Testis (tissue), 3 donors: ENCODE measurements around the gene ARHGAP26. TPM values are rescaled to one million over a fixed set of nuclear protein-coding genes. Genes with fewer than 3 reads are reported as not detected.

ENCODE experiments used
- DNase-seq: peaks from one replicate; pipeline ENCODE4 v3.0.0-alpha.2; 2019
- H3K27ac ChIP-seq, 2 donors: fragments of 200-600 bp; sonication (generic); one replicate each; pipeline ENCODE4 v1.5.1; 2019
- H3K27me3 ChIP-seq: fragments of 200-600 bp; sonication (generic); one replicate; pipeline ENCODE4 v1.5.1; 2019
- H3K36me3 ChIP-seq: fragments of 200-600 bp; sonication (generic); one replicate; pipeline ENCODE4 v1.5.1; 2017; ENCODE audit warnings: low read depth; ENCODE audit errors: missing control alignments
- H3K4me1 ChIP-seq: fragments of 200-600 bp; sonication (generic); one replicate; pipeline ENCODE4 v1.5.1; 2019
- H3K4me3 ChIP-seq, 2 donors: fragments of 200-600 bp; sonication (generic); one replicate each; pipeline ENCODE4 v1.5.1; 2017 to 2019
- H3K9me3 ChIP-seq: fragments of 200-600 bp; sonication (generic); one replicate; pipeline ENCODE4 v1.5.1; 2017
- CTCF ChIP-seq, 3 experiments: fragments of 450-650 bp in 2 of 3; fragments of 200-600 bp in 1 of 3; sonication (generic) in 1 of 3; IDR thresholded peaks; one replicate each; pipeline ENCODE4 v1.5.1; 2016 to 2019; ENCODE audit warnings: antibody characterized with exemption in 3 of 3, mild to moderate bottlenecking in 2 of 3, moderate library complexity in 1 of 3
- POLR2A ChIP-seq: fragments of 450-650 bp; IDR thresholded peaks from one replicate; pipeline ENCODE4 v1.6.1; 2017; ENCODE audit warnings: antibody characterized with exemption, mild to moderate bottlenecking, moderate library complexity
- WGBS, 2 donors: methylation state at CpG; one replicate each; pipeline ENCODE4 v1.1.5; 2018; 5-methylcytosine and 5-hydroxymethylcytosine counted together
- intact Hi-C: fragments of 100-400 bp; cut with DNase I; formaldehyde crosslinking; loops from one replicate; pipeline ENCODE4 v1.15.1; 2023; ENCODE audit warnings: low total_unique reads
- polyA plus RNA-seq: library from polyadenylated mRNA; stranded (reverse); fragments of 350-450 nt; fragmentation: Illumina TruSeq; extraction: RNeasy Lipid Tissue Mini Kit (QIAGEN cat#74804); gene quantifications from one replicate; pipeline ENCODE4 v1.2.3, GENCODE V29; 2014; ENCODE audit warnings: low read depth, low replicate concordance; ENCODE audit not compliant: insufficient read depth
- total RNA-seq, 2 donors: library from RNA; depleted of rRNA; stranded (reverse); fragments of >200 nt; gene quantifications; one replicate each; pipeline ENCODE4 v1.2.3, GENCODE V29; 2016

Gene ARHGAP26
- total and polyA plus RNA-seq, 3 donors from 2014 or later: 33.8 to 98.7 (median 95.7) TPM

GRCh38 chr5:143101725-143102386, 331.7 kb downstream of the ARHGAP26 start:
- Histone ChIP-seq H3K36me3 (no peaks in the 10 kb centered on the region), H3K4me1 (no peaks in the 10 kb centered on the region), H3K27me3 (no peaks in the 10 kb centered on the region), H3K9me3 (no peaks in the 10 kb centered on the region), H3K27ac (peak overlapping the region in 1 of 2 donors; percentile 20), H3K4me3 (no peak overlapping the region)
- no peak for TF ChIP-seq CTCF (IDR thresholded peaks at IDR 0.05)
- no peak for TF ChIP-seq POLR2A
- WGBS, 2 donors: 75 to 82% methylated on average over 7 of the region's 7 CpGs
- no peak for DNase-seq
- intact Hi-C loops: no loop called here

DNA sequence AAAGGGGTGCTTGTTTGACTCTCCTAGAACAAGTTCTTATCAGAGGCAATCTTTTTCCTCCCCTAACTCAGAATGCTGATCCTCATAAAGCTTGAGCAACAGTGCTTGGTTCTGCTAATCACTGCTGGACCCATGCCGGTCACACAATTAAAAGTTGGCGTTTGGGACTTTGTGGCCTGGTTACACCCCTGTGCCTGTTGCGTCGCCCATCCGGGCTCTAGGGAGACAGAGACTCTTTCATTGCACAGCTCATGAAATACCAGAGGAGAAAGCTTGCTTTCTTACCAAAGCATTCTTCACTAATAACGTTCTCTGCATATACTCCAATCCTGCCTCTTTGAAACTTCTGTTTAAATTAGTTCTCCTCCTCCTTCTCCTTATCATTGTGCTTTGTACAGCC, 332.2 kb downstream of the ARHGAP26 start:
- no peaks in the 10 kb centered on the region for H3K36me3 ChIP-seq

DNA sequence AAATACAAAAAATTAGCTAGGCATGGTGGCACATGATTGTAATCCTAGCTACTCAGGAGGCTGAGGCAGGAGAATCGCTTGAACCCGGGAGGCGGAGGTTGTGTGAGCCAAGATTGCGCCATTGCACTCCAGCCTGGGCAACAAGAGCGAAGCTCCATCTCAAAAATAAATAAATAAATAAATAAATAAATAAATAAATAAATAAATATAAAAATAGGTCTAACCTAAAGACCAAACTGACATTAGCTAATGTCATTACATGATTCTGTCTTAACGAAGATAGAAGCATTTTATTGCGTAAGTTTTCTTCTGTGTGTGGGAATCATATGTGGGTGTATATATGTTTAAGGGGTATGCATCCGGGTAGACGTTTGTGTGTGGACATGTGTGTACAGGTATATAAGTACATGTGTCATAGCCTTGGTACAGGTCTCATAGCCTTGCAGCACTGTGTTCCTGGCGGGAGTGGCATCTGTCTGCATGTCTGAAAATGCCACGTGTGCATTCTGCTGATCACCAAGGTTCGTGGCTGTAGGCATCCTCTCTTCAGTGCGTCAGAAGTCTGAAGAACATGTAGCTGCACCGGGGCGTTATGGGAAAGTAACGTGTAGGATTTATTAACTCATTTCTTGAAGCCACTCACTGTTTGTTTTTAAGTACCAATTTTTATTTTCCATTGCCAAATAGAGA, 335.2 kb downstream of the ARHGAP26 start:
- WGBS, 2 donors: 84 to 91% methylated on average over 16 of the region's 16 CpGs
- Histone ChIP-seq H3K36me3 (no peaks in the 10 kb centered on the region), H3K4me3 (no peak overlapping the region), H3K27me3 (no peaks in the 10 kb centered on the region), H3K27ac (no peak overlapping the region), H3K9me3 (no peaks in the 10 kb centered on the region), H3K4me1 (no peaks in the 10 kb centered on the region)
- TF ChIP-seq POLR2A (no peak), CTCF (IDR thresholded peaks at IDR 0.05) (no peak)
- intact Hi-C loops: no loop called here
- DNase-seq: no peak

More for the DNA sequence above, 332.2 kb downstream of the ARHGAP26 start:
- no peak for DNase-seq
- 66 to 69% methylated on average over 6 of the region's 6 CpGs for WGBS, 2 donors
- H3K9me3 ChIP-seq: no peaks in the 10 kb centered on the region
- intact Hi-C loops: no loop called here
- H3K27ac ChIP-seq: no peak overlapping the region
- H3K27me3 ChIP-seq: no peaks in the 10 kb centered on the region
- no peak overlapping the region for H3K4me3 ChIP-seq
- TF ChIP-seq CTCF (IDR thresholded peaks at IDR 0.05) (no peak), POLR2A (no peak)
- H3K4me1 ChIP-seq: no peaks in the 10 kb centered on the region

GRCh38 chr5:143106174-143106573, 336.0 kb downstream of the ARHGAP26 start:
- Histone ChIP-seq H3K9me3 (no peaks in the 10 kb centered on the region), H3K4me3 (no peak overlapping the region), H3K36me3 (no peaks in the 10 kb centered on the region), H3K27me3 (no peaks in the 10 kb centered on the region), H3K27ac (no peak overlapping the region), H3K4me1 (peaks cover 5% of the 10 kb centered on the region)
- 85% methylated on average over 6 of the region's 6 CpGs for WGBS, 2 donors
- no peak for DNase-seq
- TF ChIP-seq POLR2A (no peak), CTCF (IDR thresholded peaks at IDR 0.05) (no peak)
- intact Hi-C loops: no loop called here
